GM13977 (cell line): ENCODE measurements around the gene ERC2.

ENCODE experiments used
- DNase-seq: peaks from one replicate; pipeline ENCODE4 v3.0.0; 2012; ENCODE audit warnings: low spot score
- in situ Hi-C: fragments of 300-500 bp; cut with MboI; formaldehyde crosslinking; loops from one replicate; pipeline ENCODE4 v1.12.0; 2022; ENCODE audit warnings: low sequenced_read_pairs, low pct_unique_long_range_greater_than_20kb, mixed read lengths, inconsistent platforms; ENCODE audit not compliant: unreplicated experiment
- TF ChIP-seq, protein P1 (sequence below): IDR thresholded peaks from 2 replicates; pipeline ENCODE4 v1.5.1; 2012; ENCODE audit warnings: mild to moderate bottlenecking, control low read depth; ENCODE audit not compliant: insufficient read depth; ENCODE audit errors: extremely low read depth, missing control alignments

The ERC2 gene

DNA sequence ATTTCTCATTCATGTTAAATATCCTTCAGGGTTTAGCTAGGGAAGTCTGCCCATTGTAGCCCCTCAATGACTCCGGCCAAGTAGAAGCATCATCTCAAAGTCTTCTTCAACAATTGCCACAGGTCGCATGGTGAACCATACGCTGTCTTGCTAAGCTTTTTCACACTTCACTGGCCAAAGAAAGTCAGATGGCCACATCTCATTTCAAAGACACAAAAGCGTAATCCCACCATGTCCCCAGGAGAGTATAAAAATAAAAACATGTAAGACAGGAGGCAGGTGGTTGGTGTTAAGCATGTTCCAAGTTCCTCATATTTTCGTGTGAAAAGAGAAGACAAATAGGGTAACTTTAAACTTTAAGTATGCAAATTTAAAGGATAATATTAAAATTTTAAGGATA, 147.4 kb downstream of the ERC2 start:
- in situ Hi-C loops, result no loop called here
- DNase-seq, result no peak
- TF ChIP-seq, protein P1, sequence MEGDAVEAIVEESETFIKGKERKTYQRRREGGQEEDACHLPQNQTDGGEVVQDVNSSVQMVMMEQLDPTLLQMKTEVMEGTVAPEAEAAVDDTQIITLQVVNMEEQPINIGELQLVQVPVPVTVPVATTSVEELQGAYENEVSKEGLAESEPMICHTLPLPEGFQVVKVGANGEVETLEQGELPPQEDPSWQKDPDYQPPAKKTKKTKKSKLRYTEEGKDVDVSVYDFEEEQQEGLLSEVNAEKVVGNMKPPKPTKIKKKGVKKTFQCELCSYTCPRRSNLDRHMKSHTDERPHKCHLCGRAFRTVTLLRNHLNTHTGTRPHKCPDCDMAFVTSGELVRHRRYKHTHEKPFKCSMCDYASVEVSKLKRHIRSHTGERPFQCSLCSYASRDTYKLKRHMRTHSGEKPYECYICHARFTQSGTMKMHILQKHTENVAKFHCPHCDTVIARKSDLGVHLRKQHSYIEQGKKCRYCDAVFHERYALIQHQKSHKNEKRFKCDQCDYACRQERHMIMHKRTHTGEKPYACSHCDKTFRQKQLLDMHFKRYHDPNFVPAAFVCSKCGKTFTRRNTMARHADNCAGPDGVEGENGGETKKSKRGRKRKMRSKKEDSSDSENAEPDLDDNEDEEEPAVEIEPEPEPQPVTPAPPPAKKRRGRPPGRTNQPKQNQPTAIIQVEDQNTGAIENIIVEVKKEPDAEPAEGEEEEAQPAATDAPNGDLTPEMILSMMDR, result no peak

DNA sequence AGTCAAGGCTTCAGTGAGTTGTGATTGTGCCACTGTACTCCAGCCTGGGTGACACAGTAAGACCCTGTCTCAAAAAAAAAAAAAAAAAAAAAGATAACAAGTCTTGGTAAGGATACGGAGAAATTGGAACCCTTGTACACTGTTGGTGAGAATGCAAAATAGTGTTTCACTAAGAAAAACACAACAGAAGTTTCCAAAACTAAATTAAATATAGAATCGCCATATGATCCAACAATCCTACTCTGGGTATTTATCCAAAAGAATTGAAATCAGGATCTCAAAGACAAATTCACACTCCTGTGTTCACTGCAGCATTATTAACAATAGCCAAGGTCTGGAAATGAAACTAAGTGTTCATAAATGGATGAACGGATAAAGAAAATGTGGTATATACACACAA, 149.4 kb downstream of the ERC2 start:
- TF ChIP-seq, protein P1, result no peak
- DNase-seq, result no peak
- in situ Hi-C loops, result no loop called here

DNA sequence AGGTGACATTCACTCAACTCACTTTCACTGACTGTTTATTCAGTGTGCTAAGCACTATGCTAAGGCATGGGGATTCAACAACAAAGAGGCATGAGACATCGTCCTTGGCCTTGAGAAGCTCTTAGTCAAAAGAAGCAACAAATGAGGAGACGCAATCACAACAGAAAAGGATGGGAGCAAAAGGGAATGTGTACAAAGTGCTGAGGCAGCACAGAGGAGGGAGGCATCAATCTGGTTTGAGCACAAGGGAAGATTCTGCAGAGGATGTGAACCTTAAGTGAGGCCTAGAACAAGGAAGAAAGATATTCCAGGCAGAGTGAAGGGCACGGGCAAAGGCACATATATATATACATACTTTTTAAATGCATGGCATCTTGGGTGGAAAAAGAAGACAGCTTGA, 151.3 kb downstream of the ERC2 start:
- DNase-seq, result no peak
- TF ChIP-seq, protein P1, result no peak
- in situ Hi-C loops, result no loop called here

DNA sequence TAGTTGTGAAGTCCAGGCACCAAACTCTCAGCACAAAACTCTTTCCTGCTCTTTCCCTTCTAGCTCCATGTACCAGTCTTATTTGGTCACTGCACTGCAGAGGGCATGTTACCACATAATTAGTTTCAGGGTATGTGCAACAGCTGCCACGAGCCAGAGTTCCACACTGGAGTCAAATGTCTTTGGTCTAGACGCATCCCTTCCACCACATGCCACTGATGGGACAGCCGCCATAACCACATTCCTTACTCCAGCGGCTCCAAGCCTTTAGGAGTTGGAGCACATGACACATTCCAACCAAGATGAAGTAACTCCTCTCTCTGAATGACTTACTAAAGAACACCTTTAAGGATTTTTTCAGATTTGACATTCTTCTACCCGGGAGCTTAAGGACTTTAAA, 153.4 kb downstream of the ERC2 start:
- DNase-seq, result no peak
- in situ Hi-C loops, result no loop called here
- TF ChIP-seq, protein P1, result no peak

DNA sequence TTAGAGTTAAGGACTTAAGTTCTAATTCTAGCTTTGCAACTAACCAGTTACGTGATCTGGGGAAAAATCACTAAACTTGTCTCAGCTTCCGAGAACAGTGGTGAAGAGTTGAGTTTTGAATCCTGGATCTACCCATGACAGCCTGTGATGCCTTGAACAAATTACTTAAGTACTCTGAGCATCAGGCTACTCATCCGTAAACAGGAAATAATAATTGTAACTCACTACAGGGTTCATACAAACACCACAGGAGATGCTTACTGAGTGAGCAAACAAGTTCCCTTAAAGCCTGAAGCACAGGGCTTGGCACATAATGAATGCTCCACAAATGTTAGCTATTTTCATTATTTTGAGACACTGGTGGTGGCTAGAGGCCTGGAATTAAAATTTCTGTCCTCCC, 158.8 kb downstream of the ERC2 start:
- DNase-seq, result no peak
- TF ChIP-seq, protein P1, result no peak
- in situ Hi-C loops, result no loop called here

DNA sequence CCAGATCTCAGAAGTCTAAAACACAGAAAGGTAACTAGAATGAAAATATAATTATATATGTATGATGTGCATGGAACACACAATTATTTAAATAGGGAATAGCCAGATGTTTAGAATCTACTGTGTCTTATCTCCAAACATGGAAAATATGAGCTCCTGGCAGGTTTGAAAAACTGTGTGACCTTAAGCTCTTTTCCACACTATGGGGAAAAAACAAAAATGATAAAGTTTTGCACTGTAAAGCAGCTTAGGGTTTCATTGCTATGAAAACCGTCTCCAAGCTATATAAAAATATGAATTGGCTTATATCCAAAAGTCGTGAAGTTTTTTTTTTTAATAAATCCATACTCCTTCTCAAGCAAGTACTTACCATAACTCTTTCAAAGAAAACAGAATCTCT, 159.8 kb downstream of the ERC2 start:
- TF ChIP-seq, protein P1, result no peak
- DNase-seq, result no peak
- in situ Hi-C loops, result no loop called here

DNA sequence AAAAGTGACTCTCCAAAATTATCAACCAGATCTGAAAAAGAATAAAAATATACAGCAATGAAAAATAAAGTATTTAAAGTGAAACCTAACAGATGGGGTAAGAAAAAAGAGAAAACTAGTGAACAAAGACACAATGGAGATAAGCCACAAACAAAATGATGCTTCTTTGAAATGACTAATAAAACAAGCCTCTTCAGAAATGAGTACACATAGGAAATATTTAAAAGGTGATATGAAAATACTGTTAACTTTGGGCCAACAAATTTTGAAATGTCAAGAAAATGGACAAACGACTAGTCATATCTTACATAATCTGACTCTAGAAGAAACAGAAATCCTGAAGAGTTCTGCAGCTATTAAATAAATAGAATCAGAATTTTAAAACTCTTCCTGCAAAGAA, 164.2 kb downstream of the ERC2 start:
- in situ Hi-C loops, result no loop called here
- no peak for DNase-seq

More for the DNA sequence above, 164.2 kb downstream of the ERC2 start:
- TF ChIP-seq, protein P1, result no peak
